ENCODE data around the gene STRAP. TPM values are rescaled to one million over a fixed set of nuclear protein-coding genes. Genes with fewer than 3 reads are reported as not detected.
A peak's percentile ranks its signal among the peaks of the same experiment; 100 is the strongest.
"Not testable (repeated sequence)": the region's sequence is repeated elsewhere in the genome, so short reads cannot be mapped to it uniquely, and the experiment has no call there.

STRAP gene
- total RNA-seq, 4 donors from 2014 or later = 36.1 to 62.7 (median 45.1) TPM

DNA sequence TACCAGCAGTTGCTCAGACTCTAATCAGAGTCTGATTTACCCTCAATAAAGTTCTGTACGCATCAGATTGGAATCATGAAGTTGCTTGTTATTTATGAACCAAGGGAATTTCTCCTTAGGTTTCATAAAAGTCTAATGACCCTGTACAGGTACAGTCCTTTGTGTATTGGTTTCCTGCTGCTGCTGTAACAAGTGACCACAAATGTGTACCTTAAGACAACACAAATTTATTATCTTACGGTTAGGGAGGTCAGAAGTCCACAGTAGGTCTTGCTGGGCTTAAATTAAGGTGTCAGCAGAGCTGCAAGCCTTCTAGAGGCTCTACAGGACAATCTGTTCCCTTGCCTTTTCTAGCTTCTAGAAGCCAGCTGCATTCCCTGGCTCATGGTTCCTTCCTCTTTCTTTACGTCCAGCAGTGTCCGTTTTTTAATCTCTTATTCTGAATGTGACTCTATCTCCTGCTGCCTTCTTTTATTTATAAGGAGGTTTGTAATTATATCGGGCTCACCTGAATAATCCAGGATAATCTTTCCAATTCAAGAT, 22.3 kb downstream of the STRAP start:
- Histone ChIP-seq H3K36me3 (peaks cover 0 to 77% (median 0%) of the 10 kb centered on the region in 3 donors), H3K27ac (no peak overlapping the region)
- 89 to 92% methylated on average over 5 of the region's 5 CpGs for WGBS, 2 donors

DNA sequence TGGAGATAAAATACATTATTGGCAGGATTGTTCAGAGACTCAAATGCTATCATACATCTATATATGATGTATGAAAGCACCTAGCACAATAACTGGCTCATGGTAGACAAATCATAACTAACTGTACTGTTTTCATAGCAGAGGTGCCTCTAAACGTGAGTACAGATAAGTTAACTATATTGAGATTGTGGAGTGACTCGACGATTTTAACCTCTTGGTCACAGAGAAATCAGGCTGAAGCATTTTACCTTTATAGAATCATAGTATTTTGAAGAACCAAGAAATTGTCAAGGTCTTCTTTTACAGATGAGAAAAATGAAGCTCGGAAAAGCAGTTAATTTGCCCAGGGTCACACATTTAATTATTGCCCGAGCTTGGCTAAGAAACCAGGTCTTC, 28.3 kb downstream of the STRAP start:
- no peak for DNase-seq (ENCODE audit: low spot score in 2 of 2)
- Histone ChIP-seq H3K27ac (peak overlapping the region in 3 of 4 donors; percentile 92 to 96 (median 95)), H3K9me3 (no peaks in the 10 kb centered on the region), H3K4me1 (peaks cover 0 to 17% (median 0%) of the 10 kb centered on the region in 4 donors), H3K27me3 (no peaks in the 10 kb centered on the region), H3K4me3 (peak overlapping the region; percentile 71 to 99 (median 88)), H3K36me3 (peaks cover 0 to 20% (median 0%) of the 10 kb centered on the region in 3 donors)
- WGBS, 2 donors = 58 to 61% methylated on average over 5 of the region's 5 CpGs
- TF ChIP-seq POLR2A (IDR thresholded peaks at IDR 0.05) (no peak), EP300 (IDR thresholded peaks at IDR 0.05) (no peak)
- TF ChIP-seq, protein P1, sequence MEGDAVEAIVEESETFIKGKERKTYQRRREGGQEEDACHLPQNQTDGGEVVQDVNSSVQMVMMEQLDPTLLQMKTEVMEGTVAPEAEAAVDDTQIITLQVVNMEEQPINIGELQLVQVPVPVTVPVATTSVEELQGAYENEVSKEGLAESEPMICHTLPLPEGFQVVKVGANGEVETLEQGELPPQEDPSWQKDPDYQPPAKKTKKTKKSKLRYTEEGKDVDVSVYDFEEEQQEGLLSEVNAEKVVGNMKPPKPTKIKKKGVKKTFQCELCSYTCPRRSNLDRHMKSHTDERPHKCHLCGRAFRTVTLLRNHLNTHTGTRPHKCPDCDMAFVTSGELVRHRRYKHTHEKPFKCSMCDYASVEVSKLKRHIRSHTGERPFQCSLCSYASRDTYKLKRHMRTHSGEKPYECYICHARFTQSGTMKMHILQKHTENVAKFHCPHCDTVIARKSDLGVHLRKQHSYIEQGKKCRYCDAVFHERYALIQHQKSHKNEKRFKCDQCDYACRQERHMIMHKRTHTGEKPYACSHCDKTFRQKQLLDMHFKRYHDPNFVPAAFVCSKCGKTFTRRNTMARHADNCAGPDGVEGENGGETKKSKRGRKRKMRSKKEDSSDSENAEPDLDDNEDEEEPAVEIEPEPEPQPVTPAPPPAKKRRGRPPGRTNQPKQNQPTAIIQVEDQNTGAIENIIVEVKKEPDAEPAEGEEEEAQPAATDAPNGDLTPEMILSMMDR (IDR thresholded peaks at IDR 0.05) = no peak

More for the DNA sequence above, 22.3 kb downstream of the STRAP start:
- Histone ChIP-seq H3K4me1 (no peaks in the 10 kb centered on the region), H3K9me3 (no peaks in the 10 kb centered on the region), H3K4me3 (no peak overlapping the region), H3K27me3 (no peaks in the 10 kb centered on the region)
- TF ChIP-seq, protein P1 (IDR thresholded peaks at IDR 0.05) = no peak
- TF ChIP-seq POLR2A (IDR thresholded peaks at IDR 0.05) = no peak
- no peak for TF ChIP-seq EP300 (IDR thresholded peaks at IDR 0.05)
- DNase-seq (ENCODE audit: low spot score in 2 of 2) = no peak

DNA sequence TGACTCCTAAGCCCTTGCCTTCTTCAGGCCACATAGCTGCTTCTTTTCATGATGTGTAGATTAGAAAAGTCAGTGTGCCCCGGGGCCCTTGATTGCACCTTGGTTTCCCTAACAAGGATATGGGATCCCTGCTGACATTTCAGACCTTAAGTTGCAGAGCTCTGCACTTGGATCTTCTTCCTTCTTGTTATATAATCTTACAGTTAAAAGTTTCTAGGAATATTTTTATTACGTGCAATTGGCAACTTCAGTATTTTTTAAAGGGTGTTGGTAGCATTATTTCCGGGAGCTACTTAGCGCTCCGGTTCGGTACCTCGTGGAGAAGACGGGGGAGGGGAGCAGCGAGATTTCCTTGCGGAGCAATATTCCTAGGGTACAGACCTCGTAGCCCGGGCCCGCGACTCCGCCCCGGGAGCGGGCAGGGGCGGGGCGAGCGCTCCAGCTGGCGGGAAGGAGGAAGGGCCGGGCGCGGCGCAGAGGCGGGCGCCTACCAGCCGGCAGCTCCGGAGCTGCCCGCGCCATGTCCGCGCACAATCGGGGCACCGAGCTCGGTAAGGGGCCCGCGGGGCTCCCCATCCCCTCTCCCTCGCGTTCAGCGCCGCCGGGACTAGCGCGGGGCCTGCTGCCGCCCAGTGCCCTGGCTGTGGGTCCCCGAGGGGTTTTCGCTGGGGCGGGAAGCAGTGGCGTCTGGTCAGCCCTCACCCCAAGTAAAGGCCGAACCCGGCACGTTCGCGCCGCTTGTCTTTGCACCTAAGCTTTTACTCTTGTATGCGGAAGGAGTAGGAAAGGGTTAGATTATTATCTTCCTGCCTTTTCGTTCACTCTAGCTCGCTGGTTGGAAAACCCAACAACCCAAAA, 28.9 kb downstream of the STRAP start, which contains the start of gene DERA:
Gene DERA (plus strand): TSS at position 469 of the 858 bp plus-strand sequence. CDS start 52 bp downstream, at position 521.
- H3K9me3 ChIP-seq = no peaks in the 10 kb centered on the region
- DNase-seq (ENCODE audit: low spot score in 2 of 2) = peak; percentile 52 to 55
- 0% methylated on average over 49 to 56 of the region's 59 CpGs for WGBS, 2 donors
- TF ChIP-seq, protein P1 (IDR thresholded peaks at IDR 0.05) = peak in 3 of 5 experiments; percentile 21 to 37 (median 24)
- TF ChIP-seq POLR2A (IDR thresholded peaks at IDR 0.05) (peak; percentile 70 to 81), EP300 (IDR thresholded peaks at IDR 0.05) (peak in 1 of 2 donors; percentile 78)
- no peaks in the 10 kb centered on the region for H3K27me3 ChIP-seq
- H3K27ac ChIP-seq = peak within 1 kb of the TSS; percentile 78 to 96 (median 94)
- H3K36me3 ChIP-seq = peaks cover 0 to 14% (median 0%) of the 10 kb centered on the region in 3 donors
- peaks cover 0 to 17% (median 0%) of the 10 kb centered on the region in 4 donors for H3K4me1 ChIP-seq
- peak within 1 kb of the TSS; percentile 71 to 99 (median 88) for H3K4me3 ChIP-seq

DNA sequence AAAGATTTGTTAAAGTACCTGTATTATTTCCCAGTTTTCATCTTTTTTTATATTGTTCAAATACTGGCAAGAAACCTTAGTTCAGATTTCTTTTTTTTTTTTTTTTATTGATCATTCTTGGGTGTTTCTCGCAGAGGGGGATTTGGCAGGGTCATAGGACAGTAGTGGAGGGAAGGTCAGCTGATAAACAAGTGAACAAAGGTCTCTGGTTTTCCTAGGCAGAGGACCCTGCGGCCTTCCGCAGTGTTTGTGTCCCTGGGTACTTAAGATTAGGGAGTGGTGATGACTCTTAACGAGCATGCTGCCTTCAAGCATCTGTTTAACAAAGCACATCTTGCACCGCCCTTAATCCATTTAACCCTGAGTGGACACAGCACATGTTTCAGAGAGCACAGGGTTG, 29.7 kb downstream of the STRAP start:
- not testable (repeated sequence) for DNase-seq (ENCODE audit: low spot score in 2 of 2); H3K9me3 ChIP-seq; H3K36me3 ChIP-seq; H3K27me3 ChIP-seq
- 8 to 13% methylated on average over 5 of the region's 5 CpGs for WGBS, 2 donors
- H3K4me1 ChIP-seq = peaks cover 0 to 17% (median 0%) of the 10 kb centered on the region in 4 donors
- H3K4me3 ChIP-seq = peak overlapping the region; percentile 71 to 99 (median 88)
- H3K27ac ChIP-seq = peak overlapping the region; percentile 78 to 96 (median 94)

DNA sequence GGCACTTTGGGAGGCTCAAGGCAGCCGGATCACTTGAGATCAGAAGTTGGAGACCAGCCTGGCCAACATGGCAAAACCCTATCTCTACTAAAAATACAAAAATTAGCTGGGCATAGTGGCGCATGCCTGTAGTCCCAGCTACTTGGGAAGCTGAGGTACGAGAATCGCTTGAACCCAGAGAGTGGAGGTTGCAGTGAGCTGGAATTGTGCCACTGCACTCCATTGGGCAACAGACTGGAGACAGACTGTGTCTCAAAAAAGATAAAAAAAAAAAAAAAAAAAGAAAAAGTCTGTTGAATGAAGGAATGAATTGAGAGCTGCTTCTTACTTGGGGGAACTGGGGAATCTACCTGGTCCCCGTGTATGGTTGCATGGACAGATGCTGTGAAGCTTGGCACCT, 31.9 kb downstream of the STRAP start:
- H3K9me3 ChIP-seq; H3K27ac ChIP-seq; DNase-seq (ENCODE audit: low spot score in 2 of 2); H3K27me3 ChIP-seq; H3K4me3 ChIP-seq; H3K36me3 ChIP-seq: not testable (repeated sequence)
- peaks cover 0 to 17% (median 0%) of the 10 kb centered on the region in 4 donors for H3K4me1 ChIP-seq
- WGBS, 2 donors = 94 to 98% methylated on average over 5 of the region's 5 CpGs

DNA sequence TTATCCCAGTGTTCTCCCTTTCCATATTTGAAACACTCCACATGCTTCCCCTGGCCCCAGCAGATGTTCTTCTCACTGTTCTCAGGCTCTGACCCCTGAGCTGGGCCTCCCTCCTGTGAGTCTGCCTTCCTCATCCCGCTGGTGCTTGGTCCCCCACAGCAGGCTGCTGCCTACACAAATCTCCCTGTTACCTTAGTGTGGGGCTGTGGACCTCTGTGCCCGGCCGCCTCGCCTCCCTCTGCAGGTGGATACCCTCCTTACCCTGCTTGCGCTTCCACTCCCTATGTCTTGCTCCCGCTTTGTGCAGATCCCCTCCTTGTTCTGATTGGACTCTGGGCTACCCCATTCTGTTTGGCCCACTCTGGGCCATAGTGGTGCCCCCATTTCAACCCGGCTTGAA, 35.9 kb downstream of the STRAP start:
- Histone ChIP-seq H3K27ac (no peak overlapping the region), H3K4me3 (no peak overlapping the region), H3K27me3 (no peaks in the 10 kb centered on the region), H3K4me1 (peaks cover 0 to 8% (median 0%) of the 10 kb centered on the region in 4 donors), H3K9me3 (no peaks in the 10 kb centered on the region), H3K36me3 (peaks cover 0 to 10% (median 0%) of the 10 kb centered on the region in 3 donors)
- WGBS, 2 donors = 85 to 86% methylated on average over 7 of the region's 7 CpGs
- no peak for TF ChIP-seq POLR2A (IDR thresholded peaks at IDR 0.05)
- TF ChIP-seq EP300 (IDR thresholded peaks at IDR 0.05) = no peak
- TF ChIP-seq, protein P1 (IDR thresholded peaks at IDR 0.05) = no peak
- DNase-seq (ENCODE audit: low spot score in 2 of 2) = no peak

Measured in tibial nerve (tissue), 4 donors.